Measurements from ENCODE around the gene GMDS. TPM values are rescaled to one million over a fixed set of nuclear protein-coding genes. Genes with fewer than 3 reads are reported as not detected.

The GMDS gene
- total and polyA plus RNA-seq, 9 donors = 6.6 to 20.6 (median 11.0) TPM

DNA sequence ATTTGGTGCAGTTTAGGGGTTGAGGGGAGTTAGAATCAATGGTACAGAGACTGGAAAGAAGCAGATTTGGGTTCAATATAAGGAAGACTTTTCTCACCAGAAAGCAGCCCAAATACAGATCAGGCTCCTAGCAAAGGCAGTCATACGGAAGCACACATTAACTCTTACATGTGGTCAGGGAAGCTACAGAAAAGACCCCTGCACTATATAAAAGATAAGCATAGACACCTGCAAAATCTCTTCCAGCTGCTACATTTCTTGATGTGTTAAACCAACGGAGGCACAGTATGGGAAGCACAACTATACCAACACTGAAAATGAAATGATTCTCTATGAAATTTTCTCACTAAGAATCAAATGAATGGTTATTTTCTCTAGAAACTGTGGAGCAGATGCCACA is 150.8 kb downstream of the GMDS start:
- Histone ChIP-seq H3K4me3 (no peak overlapping the region), H3K27ac (no peak overlapping the region), H3K9me3 (no peaks in the 10 kb centered on the region), H3K27me3 (no peaks in the 10 kb centered on the region), H3K4me1 (ENCODE audit: insufficient read depth) (no peaks in the 10 kb centered on the region), H3K36me3 (no peaks in the 10 kb centered on the region)
- no peak for DNase-seq
- intact Hi-C loops (cut with DNase I) = no loop called here
- 92 to 98% (median 97%) methylated on average over 2 of the region's 2 CpGs for WGBS, 3 donors
- TF ChIP-seq, protein P1, sequence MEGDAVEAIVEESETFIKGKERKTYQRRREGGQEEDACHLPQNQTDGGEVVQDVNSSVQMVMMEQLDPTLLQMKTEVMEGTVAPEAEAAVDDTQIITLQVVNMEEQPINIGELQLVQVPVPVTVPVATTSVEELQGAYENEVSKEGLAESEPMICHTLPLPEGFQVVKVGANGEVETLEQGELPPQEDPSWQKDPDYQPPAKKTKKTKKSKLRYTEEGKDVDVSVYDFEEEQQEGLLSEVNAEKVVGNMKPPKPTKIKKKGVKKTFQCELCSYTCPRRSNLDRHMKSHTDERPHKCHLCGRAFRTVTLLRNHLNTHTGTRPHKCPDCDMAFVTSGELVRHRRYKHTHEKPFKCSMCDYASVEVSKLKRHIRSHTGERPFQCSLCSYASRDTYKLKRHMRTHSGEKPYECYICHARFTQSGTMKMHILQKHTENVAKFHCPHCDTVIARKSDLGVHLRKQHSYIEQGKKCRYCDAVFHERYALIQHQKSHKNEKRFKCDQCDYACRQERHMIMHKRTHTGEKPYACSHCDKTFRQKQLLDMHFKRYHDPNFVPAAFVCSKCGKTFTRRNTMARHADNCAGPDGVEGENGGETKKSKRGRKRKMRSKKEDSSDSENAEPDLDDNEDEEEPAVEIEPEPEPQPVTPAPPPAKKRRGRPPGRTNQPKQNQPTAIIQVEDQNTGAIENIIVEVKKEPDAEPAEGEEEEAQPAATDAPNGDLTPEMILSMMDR (IDR thresholded peaks at IDR 0.05) = no peak
- TF ChIP-seq POLR2A (IDR thresholded peaks at IDR 0.05) = no peak
- no peak for TF ChIP-seq EP300 (IDR thresholded peaks at IDR 0.05)

DNA sequence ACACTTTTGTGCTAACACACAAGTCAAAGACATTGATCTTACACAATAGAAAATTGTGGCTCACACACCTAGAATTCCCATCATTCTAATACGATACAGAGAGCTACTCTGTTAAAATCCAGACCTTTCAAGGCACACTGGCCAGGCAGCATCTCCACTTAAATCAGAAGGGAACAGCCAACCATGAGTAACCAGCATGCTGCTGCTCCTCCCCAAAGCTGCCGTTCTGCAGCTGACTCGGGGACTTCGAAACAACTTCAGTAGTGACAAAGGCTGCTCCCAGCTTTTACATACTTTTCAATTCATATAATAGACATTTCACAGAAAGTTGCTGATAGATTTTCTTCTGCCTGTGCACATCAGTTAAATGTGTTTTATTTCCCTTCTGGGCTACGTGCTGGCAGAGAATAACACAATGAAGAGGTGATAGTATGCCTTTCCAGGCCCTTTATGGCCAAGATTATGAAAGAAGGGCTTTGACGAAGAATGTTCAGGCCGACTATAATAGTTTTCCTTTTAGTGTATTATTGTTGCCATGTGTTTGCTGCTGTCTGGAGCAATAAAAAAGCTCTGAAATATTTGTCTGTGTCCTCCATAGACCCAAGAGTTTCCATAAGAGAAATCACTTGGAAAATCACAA is 159.0 kb downstream of the GMDS start:
- Histone ChIP-seq H3K27me3 (no peaks in the 10 kb centered on the region), H3K27ac (no peak overlapping the region), H3K9me3 (no peaks in the 10 kb centered on the region), H3K36me3 (no peaks in the 10 kb centered on the region), H3K4me3 (no peak overlapping the region), H3K4me1 (ENCODE audit: insufficient read depth) (no peaks in the 10 kb centered on the region)
- DNase-seq = no peak
- WGBS, 3 donors = 87 to 92% (median 89%) methylated on average over 7 of the region's 7 CpGs
- TF ChIP-seq POLR2A (IDR thresholded peaks at IDR 0.05) (no peak), EP300 (IDR thresholded peaks at IDR 0.05) (no peak)
- TF ChIP-seq, protein P1 (IDR thresholded peaks at IDR 0.05) = no peak
- intact Hi-C loops (cut with DNase I) = no loop called here

DNA sequence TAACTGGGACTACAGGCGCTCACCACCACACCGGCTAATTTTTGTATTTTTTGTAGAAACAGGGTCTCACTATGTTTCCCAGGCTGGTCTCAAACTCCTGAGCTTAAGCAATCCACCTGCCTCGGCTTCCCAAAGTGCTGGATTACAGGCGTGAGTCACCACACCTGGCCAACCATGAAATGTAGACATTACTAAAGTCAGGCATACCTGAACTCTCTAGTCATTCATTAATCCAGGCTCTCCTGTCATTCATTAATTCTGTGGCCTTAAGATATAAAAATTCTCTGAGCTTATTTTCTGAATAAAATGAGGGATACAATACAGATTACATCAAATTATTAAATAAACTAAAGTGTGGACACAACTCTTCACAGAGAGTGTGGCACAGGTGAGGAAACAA is 159.7 kb downstream of the GMDS start:
- TF ChIP-seq POLR2A (IDR thresholded peaks at IDR 0.05) (no peak), EP300 (IDR thresholded peaks at IDR 0.05) (no peak)
- TF ChIP-seq, protein P1 (IDR thresholded peaks at IDR 0.05) = no peak
- intact Hi-C loops (cut with DNase I) = no loop called here

DNA sequence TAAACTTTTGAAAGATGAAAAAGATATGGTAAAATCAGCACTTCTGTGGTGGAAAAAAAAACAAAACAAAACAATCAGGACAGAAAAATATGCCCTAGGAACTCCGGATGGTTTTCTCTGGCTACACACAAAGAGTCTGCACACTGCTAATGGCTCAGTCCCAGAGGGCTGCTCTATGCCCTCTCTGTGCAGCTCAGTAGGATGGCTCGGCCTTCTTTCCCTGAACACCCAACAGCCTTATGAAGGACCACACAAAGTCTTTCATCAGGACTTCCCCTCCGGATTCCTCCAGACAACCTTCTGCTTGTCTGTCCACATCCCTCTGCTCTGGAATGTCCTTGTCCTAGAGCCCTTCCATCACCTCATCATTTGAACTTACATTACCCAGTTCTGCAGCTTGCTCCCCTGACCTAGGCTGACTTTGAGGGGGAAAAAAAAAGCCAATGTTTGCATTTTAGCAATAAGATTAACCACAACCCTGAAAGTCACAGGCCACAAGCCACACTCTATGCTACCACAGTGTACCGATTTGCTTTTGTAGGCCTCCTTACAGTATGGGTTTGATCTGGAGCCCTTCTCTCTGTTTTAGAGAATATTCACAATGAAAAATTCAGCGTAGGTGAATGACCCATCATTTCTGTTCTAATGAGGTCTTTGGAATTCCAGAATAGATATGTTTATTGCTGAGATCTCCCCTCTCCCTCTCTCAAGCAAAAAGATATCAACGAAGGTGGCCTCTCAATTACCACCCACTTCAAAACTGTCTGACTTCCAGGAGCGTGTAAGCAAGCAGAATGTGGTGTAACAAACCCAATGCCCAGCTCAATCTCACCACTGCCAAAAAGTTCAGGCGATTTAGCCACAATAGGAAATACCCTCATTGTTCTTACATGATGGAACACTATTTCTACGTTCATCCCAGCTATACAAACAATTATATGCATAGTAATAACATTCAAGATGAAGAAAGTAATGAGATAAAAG is 164.0 kb downstream of the GMDS start:
- no peak for DNase-seq
- Histone ChIP-seq H3K27ac (no peak overlapping the region), H3K4me1 (ENCODE audit: insufficient read depth) (no peaks in the 10 kb centered on the region), H3K36me3 (no peaks in the 10 kb centered on the region), H3K9me3 (no peaks in the 10 kb centered on the region), H3K4me3 (no peak overlapping the region), H3K27me3 (no peaks in the 10 kb centered on the region)
- 86 to 90% (median 87%) methylated on average over 9 of the region's 9 CpGs for WGBS, 3 donors
- intact Hi-C loops (cut with DNase I) = no loop called here
- TF ChIP-seq, protein P1 (IDR thresholded peaks at IDR 0.05) = no peak
- TF ChIP-seq POLR2A (IDR thresholded peaks at IDR 0.05) (no peak), EP300 (IDR thresholded peaks at IDR 0.05) (no peak)

More for the DNA sequence above, 159.7 kb downstream of the GMDS start:
- no peak for DNase-seq
- Histone ChIP-seq H3K27me3 (no peaks in the 10 kb centered on the region), H3K9me3 (no peaks in the 10 kb centered on the region), H3K36me3 (no peaks in the 10 kb centered on the region), H3K27ac (no peak overlapping the region), H3K4me1 (ENCODE audit: insufficient read depth) (no peaks in the 10 kb centered on the region), H3K4me3 (no peak overlapping the region)
- 96 to 100% (median 98%) methylated on average over 4 of the region's 4 CpGs for WGBS, 3 donors

All from ovary (tissue), 9 donors.